HEK293T (cell line): ENCODE measurements around the gene SUN1.

Source experiments
- BHLHE40 ChIP-seq: fragments of 450-650 bp; IDR thresholded peaks from 2 replicates; pipeline ENCODE4 v1.6.1; 2016; ENCODE audit warnings: mild to moderate bottlenecking, moderate library complexity, borderline replicate concordance
- ELF4 ChIP-seq: fragments of 450-650 bp; IDR thresholded peaks from 2 replicates; pipeline ENCODE4 v1.6.1; 2017; ENCODE audit warnings: antibody characterized with exemption
- FOXM1 ChIP-seq: fragments of 450-650 bp; IDR thresholded peaks from 2 replicates; pipeline ENCODE4 v1.6.1; 2017; ENCODE audit warnings: mild to moderate bottlenecking, borderline replicate concordance
- ZNF384 ChIP-seq: fragments of 450-650 bp; IDR thresholded peaks from 2 replicates; pipeline ENCODE4 v1.6.1; 2016

DNA sequence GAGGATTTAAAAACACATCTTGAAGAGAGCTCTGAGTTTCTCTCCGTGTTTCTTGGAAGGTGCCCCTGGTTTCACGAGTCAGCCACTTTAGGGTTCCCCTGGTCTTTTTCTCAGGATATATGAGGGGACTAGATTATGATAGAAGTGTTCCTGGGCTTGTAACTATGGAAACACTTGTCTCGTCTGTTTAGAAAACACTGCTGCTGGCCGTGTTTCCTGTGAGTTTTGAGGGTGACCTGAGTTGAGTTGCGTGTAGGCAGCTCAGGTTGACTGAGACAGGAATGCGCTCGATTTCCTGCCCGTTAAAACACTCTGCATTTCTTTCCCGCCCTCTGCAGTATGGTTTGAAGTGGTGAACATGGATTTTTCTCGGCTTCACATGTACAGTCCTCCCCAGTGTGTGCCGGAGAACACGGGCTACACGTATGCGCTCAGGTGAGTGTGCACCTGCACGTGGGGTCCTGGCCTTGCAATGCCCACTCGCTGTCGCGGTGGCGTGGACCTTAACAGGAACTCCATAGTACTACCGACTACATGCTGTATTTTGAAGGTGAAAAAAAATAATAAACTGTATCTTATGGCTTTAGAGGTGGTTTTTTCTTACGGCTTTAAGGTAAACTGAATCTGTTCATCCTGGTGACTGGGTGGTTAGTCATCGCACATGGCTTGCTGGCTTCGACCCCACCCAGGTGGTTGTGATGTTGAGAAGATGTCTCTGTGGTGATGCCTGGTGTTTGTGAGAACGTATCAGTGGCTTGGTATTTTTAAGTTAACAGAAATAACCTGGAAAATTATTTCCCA, at the start of gene SUN1:
- TF ChIP-seq FOXM1 (no peak), BHLHE40 (no peak), ELF4 (no peak), ZNF384 (no peak)
